WTC11 (cell line): Measurements from ENCODE around the gene STK40.

Experiments used
- CTCF ChIP-seq: fragments of 200-600 bp; IDR thresholded peaks from 2 replicates; pipeline ENCODE4 v1.8.0; 2022; ENCODE audit warnings: antibody characterized with exemption
- FOXP4 ChIP-seq: sonication (generic); formaldehyde crosslinking; IDR thresholded peaks from 2 replicates; pipeline ENCODE4 v1.8.0; 2022; ENCODE audit warnings: mild to moderate bottlenecking, missing genetic modification reagents
- MYBL2 ChIP-seq: sonication (generic); formaldehyde crosslinking; IDR thresholded peaks from 2 replicates; pipeline ENCODE4 v1.8.1; 2023; ENCODE audit warnings: mild to moderate bottlenecking, moderate library complexity, missing genetic modification reagents
- PREB ChIP-seq: sonication (generic); formaldehyde crosslinking; IDR thresholded peaks from 2 replicates; pipeline ENCODE4 v1.8.1; 2022; ENCODE audit warnings: mild to moderate bottlenecking, missing genetic modification reagents, moderate library complexity, borderline replicate concordance
- RORB ChIP-seq: fragments of 250-450 bp; sonication (Bioruptor Pico); IDR thresholded peaks from 2 replicates; pipeline ENCODE4 v1.9.0; 2021; ENCODE audit warnings: mild to moderate bottlenecking
- SP1 ChIP-seq: sonication (generic); formaldehyde crosslinking; conservative IDR thresholded peaks from 2 replicates; pipeline ENCODE4 v1.8.1; 2022; ENCODE audit warnings: missing genetic modification reagents
- TP53 ChIP-seq: sonication (generic); formaldehyde crosslinking; IDR thresholded peaks from 2 replicates; pipeline ENCODE4 v1.8.1; 2023; ENCODE audit warnings: mild to moderate bottlenecking, missing genetic modification reagents
- ZNF512 ChIP-seq: sonication (generic); formaldehyde crosslinking; IDR thresholded peaks from 2 replicates; pipeline ENCODE4 v1.8.1; 2022; ENCODE audit warnings: missing genetic modification reagents, borderline replicate concordance

- TF ChIP-seq MYBL2 (CRISPR knock-in tag): no peak
- TF ChIP-seq CTCF: no peak
- 0 out of 2 replicates have a peak, but pooled peaks have one; percentile 12 for TF ChIP-seq FOXP4 (CRISPR knock-in tag)
- TF ChIP-seq TP53 (CRISPR knock-in tag): no peak
- TF ChIP-seq ZNF512 (CRISPR knock-in tag): no peak
- TF ChIP-seq PREB: no peak
- TF ChIP-seq RORB: no peak
- TF ChIP-seq SP1: peak; percentile 97
Measured at GRCh38 chr1:36385410-36386264, at the start of gene STK40.
